Spinal cord (tissue), 10 donors: ENCODE data around the gene ACSS2. TPM values are rescaled to one million over a fixed set of nuclear protein-coding genes. Genes with fewer than 3 reads are reported as not detected.
"Not testable (repeated sequence)": the region's sequence is repeated elsewhere in the genome, so short reads cannot be mapped to it uniquely, and the experiment has no call there.

Source experiments
- DNase-seq, 6 donors: peaks; one replicate each; pipeline versions ENCODE4 v3.0.0 to v3.0.0-alpha.2; 2013 to 2015; ENCODE audit warnings: low spot score in 6 of 6, low read depth in 4 of 6
- H3K27ac ChIP-seq: one replicate; pipeline ENCODE4 v1.5.1; 2013; ENCODE audit warnings: low read depth, low read length, control low read depth
- H3K27me3 ChIP-seq: one replicate; pipeline ENCODE4 v1.6.1; 2013; ENCODE audit warnings: low read length; ENCODE audit not compliant: control insufficient read depth, insufficient read depth
- H3K36me3 ChIP-seq: one replicate; pipeline ENCODE4 v1.6.1; 2013; ENCODE audit warnings: low read length; ENCODE audit not compliant: control insufficient read depth, insufficient read depth
- H3K4me1 ChIP-seq: one replicate; pipeline ENCODE4 v1.6.1; 2013; ENCODE audit warnings: low read length; ENCODE audit not compliant: control insufficient read depth, insufficient read depth
- H3K4me3 ChIP-seq: one replicate; pipeline ENCODE4 v1.5.1; 2013; ENCODE audit warnings: low read depth, low read length, control low read depth
- H3K9me3 ChIP-seq: one replicate; pipeline ENCODE4 v1.6.1; 2013; ENCODE audit warnings: low read length; ENCODE audit not compliant: control insufficient read depth, insufficient read depth
- WGBS: methylation state at CpG from one replicate; pipeline ENCODE4 v1.1.5; 2013; ENCODE audit warnings: missing lambda C conversion rate; ENCODE audit not compliant: insufficient coverage; 5-methylcytosine and 5-hydroxymethylcytosine counted together
- polyA plus RNA-seq, 2 donors: library from polyadenylated mRNA; unstranded; fragments of 120-200 nt; gene quantifications; one replicate each; pipeline ENCODE4 v1.2.1, GENCODE V29; 2013; ENCODE audit not compliant: insufficient read length in 2 of 2
- total RNA-seq, 2 donors: library from RNA; depleted of rRNA in 1 of 2; stranded (reverse); fragments of 120-200 nt in 1 of 2; fragments of >200 nt in 1 of 2; gene quantifications; one replicate each; pipeline versions ENCODE4 v1.2.3 to v1.2.4, GENCODE V29; 2013 to 2014
- donor health status: healthy.

Gene ACSS2
- total and polyA plus RNA-seq, 4 donors, result 27.8 to 48.5 (median 36.7) TPM

DNA sequence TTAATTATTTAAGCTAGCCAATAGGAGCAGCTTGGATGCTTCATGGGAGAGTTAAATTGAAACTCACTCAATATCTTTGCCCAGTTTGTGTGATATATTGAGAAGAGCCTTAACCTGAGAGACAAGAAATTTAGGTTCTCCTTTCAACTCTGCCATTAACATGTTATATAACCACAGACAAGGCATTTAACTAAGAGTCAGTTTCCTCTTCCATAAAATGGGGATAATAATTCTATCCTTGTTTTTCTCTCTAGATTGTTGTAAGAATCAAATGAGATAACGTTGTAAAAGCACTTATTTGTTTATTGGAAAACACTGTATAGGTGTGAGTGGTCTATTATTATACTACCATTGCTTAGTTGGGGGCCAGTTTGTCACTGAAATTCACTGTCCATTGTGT, 7.8 kb downstream of the ACSS2 start:
- H3K36me3 ChIP-seq, result peaks cover 5% of the 10 kb centered on the region
- no peak overlapping the region for H3K4me3 ChIP-seq
- no peaks in the 10 kb centered on the region for H3K4me1 ChIP-seq
- H3K27me3 ChIP-seq, result no peaks in the 10 kb centered on the region
- no peaks in the 10 kb centered on the region for H3K9me3 ChIP-seq
- WGBS, result no CpG with 5 or more reads among the region's 1 CpG
- no peak for DNase-seq
- no peak overlapping the region for H3K27ac ChIP-seq

- WGBS, result no CpG with 5 or more reads among the region's 3 CpGs
- H3K4me3 ChIP-seq, result no peak overlapping the region
- H3K9me3 ChIP-seq, result no peaks in the 10 kb centered on the region
- no peak overlapping the region for H3K27ac ChIP-seq
- H3K36me3 ChIP-seq, result peaks cover 5% of the 10 kb centered on the region
- no peaks in the 10 kb centered on the region for H3K4me1 ChIP-seq
- H3K27me3 ChIP-seq, result no peaks in the 10 kb centered on the region
- DNase-seq, result no peak
Measured at GRCh38 chr20:34886122-34886521, 9.7 kb downstream of the ACSS2 start.

- no peak for DNase-seq
- WGBS, result no CpG with 5 or more reads among the region's 3 CpGs
- Histone ChIP-seq H3K27ac (no peak overlapping the region), H3K36me3 (peaks cover 5% of the 10 kb centered on the region), H3K27me3 (no peaks in the 10 kb centered on the region), H3K4me1 (no peaks in the 10 kb centered on the region), H3K9me3 (no peaks in the 10 kb centered on the region), H3K4me3 (no peak overlapping the region)
Measured at GRCh38 chr20:34887023-34887422, 10.6 kb downstream of the ACSS2 start.

GRCh38 chr20:34888468-34888867, 12.1 kb downstream of the ACSS2 start:
- 81% methylated on average over 1 of the region's 1 CpG for WGBS
- H3K4me1 ChIP-seq, result no peaks in the 10 kb centered on the region
- no peak overlapping the region for H3K4me3 ChIP-seq
- no peaks in the 10 kb centered on the region for H3K9me3 ChIP-seq
- no peak overlapping the region for H3K27ac ChIP-seq
- H3K36me3 ChIP-seq, result peaks cover 5% of the 10 kb centered on the region
- H3K27me3 ChIP-seq, result no peaks in the 10 kb centered on the region
- no peak for DNase-seq

GRCh38 chr20:34891166-34892062, 15.0 kb downstream of the ACSS2 start:
- WGBS, result no CpG with 5 or more reads among the region's 2 CpGs
- Histone ChIP-seq H3K27me3 (no peaks in the 10 kb centered on the region), H3K36me3 (no peaks in the 10 kb centered on the region), H3K4me3 (no peak overlapping the region), H3K4me1 (no peaks in the 10 kb centered on the region), H3K27ac (no peak overlapping the region), H3K9me3 (no peaks in the 10 kb centered on the region)
- DNase-seq, result no peak

DNA sequence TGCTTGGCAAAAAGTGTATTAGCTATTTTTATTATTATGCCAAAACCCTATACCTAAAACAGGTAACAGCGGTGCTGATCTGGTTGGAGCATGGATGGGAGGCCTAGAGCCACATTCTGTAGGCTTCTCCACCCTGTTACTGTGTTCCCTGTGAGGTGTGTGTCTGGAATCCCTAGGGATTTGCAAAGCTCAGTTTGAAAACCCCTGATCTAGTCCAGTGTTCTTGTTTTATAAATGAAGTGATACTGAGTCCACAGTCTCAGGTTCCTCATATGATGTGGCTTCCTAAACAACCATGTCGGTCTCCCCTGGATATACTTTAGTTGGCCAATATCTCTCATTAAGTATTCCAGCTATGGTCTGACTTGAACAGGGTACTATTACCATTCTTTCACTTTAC, 16.3 kb downstream of the ACSS2 start:
- Histone ChIP-seq H3K9me3 (no peaks in the 10 kb centered on the region), H3K27ac (no peak overlapping the region), H3K36me3 (no peaks in the 10 kb centered on the region), H3K27me3 (no peaks in the 10 kb centered on the region), H3K4me3 (no peak overlapping the region), H3K4me1 (no peaks in the 10 kb centered on the region)
- 100% methylated on average over 1 of the region's 2 CpGs for WGBS
- DNase-seq, result no peak

- DNase-seq, result no peak
- H3K36me3 ChIP-seq, result no peaks in the 10 kb centered on the region
- H3K4me3 ChIP-seq, result no peak overlapping the region
- no peaks in the 10 kb centered on the region for H3K9me3 ChIP-seq
- no CpG with 5 or more reads among the region's 1 CpG for WGBS
- H3K27me3 ChIP-seq, result no peaks in the 10 kb centered on the region
- no peaks in the 10 kb centered on the region for H3K4me1 ChIP-seq
- no peak overlapping the region for H3K27ac ChIP-seq
Measured at GRCh38 chr20:34894723-34895122, 18.3 kb downstream of the ACSS2 start.

- WGBS, result no CpG with 5 or more reads among the region's 3 CpGs
- DNase-seq, result no peak
- Histone ChIP-seq H3K27me3 (no peaks in the 10 kb centered on the region), H3K36me3 (no peaks in the 10 kb centered on the region), H3K4me3 (no peak overlapping the region), H3K4me1 (no peaks in the 10 kb centered on the region), H3K9me3 (no peaks in the 10 kb centered on the region), H3K27ac (no peak overlapping the region)
Measured at GRCh38 chr20:34895465-34895864, 19.1 kb downstream of the ACSS2 start.

- no peak for DNase-seq
- H3K36me3 ChIP-seq, result no peaks in the 10 kb centered on the region
- no peaks in the 10 kb centered on the region for H3K27me3 ChIP-seq
- no peaks in the 10 kb centered on the region for H3K9me3 ChIP-seq
- WGBS, result 75% methylated on average over 1 of the region's 1 CpG
- no peaks in the 10 kb centered on the region for H3K4me1 ChIP-seq
- no peak overlapping the region for H3K27ac ChIP-seq
- H3K4me3 ChIP-seq, result no peak overlapping the region
Measured at GRCh38 chr20:34896086-34896621, 19.7 kb downstream of the ACSS2 start.

DNA sequence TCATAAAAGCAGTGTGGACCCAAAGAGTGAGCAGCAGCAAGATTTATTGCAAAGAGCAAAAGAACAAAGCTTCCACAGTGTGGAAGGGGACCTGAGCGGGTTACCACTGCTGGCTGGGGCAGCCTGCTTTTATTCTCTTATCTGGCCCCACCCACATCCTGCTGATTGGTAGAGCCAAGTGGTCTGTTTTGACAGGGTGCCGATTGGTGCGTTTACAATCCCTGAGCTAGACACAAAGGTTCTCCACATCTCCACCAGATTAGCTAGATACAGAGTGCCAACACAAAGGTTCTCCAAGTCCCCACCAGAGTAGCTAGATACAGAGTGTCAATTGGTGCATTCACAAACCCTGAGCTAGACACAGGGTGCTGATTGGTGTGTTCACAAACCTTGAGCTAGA, 21.7 kb downstream of the ACSS2 start:
- not testable (repeated sequence) for DNase-seq, H3K27ac ChIP-seq, H3K36me3 ChIP-seq, H3K4me3 ChIP-seq, H3K4me1 ChIP-seq, H3K27me3 ChIP-seq, H3K9me3 ChIP-seq
- WGBS, result no CpG with 5 or more reads among the region's 3 CpGs
